GM21528 (cell line): ENCODE results near the gene MGRN1.

ENCODE experiments used
- ATAC-seq: cut with Tn5 transposase; IDR thresholded peaks from one replicate; pipeline ENCODE4 v1.9.1; 2021; ENCODE audit warnings: mild to moderate bottlenecking, moderate library complexity; ENCODE audit not compliant: unreplicated experiment, low FRiP score

Gene MGRN1

GRCh38 chr16:4694642-4695451, 70.2 kb downstream of the MGRN1 start:
- no peak for ATAC-seq

- no peak for ATAC-seq
Measured at GRCh38 chr16:4695473-4696171, 71.0 kb downstream of the MGRN1 start.

GRCh38 chr16:4696172-4696904, 71.7 kb downstream of the MGRN1 start:
- no peak for ATAC-seq

- ATAC-seq, result no peak
Measured at GRCh38 chr16:4696905-4697847, 72.5 kb downstream of the MGRN1 start.

GRCh38 chr16:4697848-4698291, 73.2 kb downstream of the MGRN1 start:
- ATAC-seq, result no peak

GRCh38 chr16:4698321-4699045, 73.9 kb downstream of the MGRN1 start:
- no peak for ATAC-seq

- ATAC-seq, result no peak
Measured at GRCh38 chr16:4699046-4699556, 74.5 kb downstream of the MGRN1 start.

- no peak for ATAC-seq
Measured at GRCh38 chr16:4700380-4700996, 75.9 kb downstream of the MGRN1 start.

- ATAC-seq, result no peak
Measured at GRCh38 chr16:4700997-4701743, 76.5 kb downstream of the MGRN1 start.

GRCh38 chr16:4701791-4702465, 77.3 kb downstream of the MGRN1 start:
- ATAC-seq, result no peak

GRCh38 chr16:4702466-4702808, 77.8 kb downstream of the MGRN1 start:
- no peak for ATAC-seq

- ATAC-seq, result no peak
Measured at GRCh38 chr16:4703906-4704305, 79.3 kb downstream of the MGRN1 start.

- ATAC-seq, result no peak
Measured at GRCh38 chr16:4704491-4704890, 79.9 kb downstream of the MGRN1 start.

- no peak for ATAC-seq
Measured at GRCh38 chr16:4704913-4705312, 80.3 kb downstream of the MGRN1 start.

GRCh38 chr16:4706871-4707270, 82.2 kb downstream of the MGRN1 start:
- no peak for ATAC-seq

GRCh38 chr16:4709481-4709880, 84.9 kb downstream of the MGRN1 start:
- no peak for ATAC-seq

GRCh38 chr16:4713663-4714501, 89.3 kb downstream of the MGRN1 start:
- ATAC-seq, result no peak
